ENCODE data around the gene TMEM115. TPM values are rescaled to one million over a fixed set of nuclear protein-coding genes. Genes with fewer than 3 reads are reported as not detected.
"Not testable (repeated sequence)": the region's sequence is repeated elsewhere in the genome, so short reads cannot be mapped to it uniquely, and the experiment has no call there.

TMEM115 gene
- total and polyA plus RNA-seq, 7 donors = 20.4 to 49.6 (median 29.1) TPM

DNA sequence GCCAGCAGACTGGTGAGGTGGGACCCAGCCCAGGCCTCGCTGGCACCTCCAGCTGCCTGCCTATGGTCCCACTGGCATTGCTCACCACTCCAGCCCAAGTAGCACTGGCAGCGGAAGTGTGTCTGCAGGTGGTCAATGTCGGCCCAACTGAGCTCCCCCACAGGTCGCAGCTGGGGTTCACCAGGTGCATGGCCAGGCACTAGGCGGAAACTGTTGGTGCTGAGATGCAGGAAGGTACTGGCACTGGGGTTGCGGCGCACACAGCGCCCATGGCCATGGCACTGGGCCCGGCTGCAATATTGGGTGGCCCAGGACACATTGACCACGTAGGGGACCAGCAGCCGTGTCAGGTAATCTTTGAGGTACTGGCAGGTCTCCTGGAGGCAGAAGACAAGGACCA lies 41.2 kb downstream of the TMEM115 start:
- DNase-seq (no peak), ATAC-seq (no peak)
- intact Hi-C loops (cut with DNase I) = no loop called here
- Histone ChIP-seq H3K27me3 (ENCODE audit: insufficient read depth in 3 of 3, low read length in 2 of 3) (no peaks in the 10 kb centered on the region), H3K27ac (no peak overlapping the region), H3K36me3 (ENCODE audit: insufficient read depth in 1 of 2, low read depth in 1 of 2) (peaks cover 0 to 42% of the 10 kb centered on the region in 2 donors), H3K4me3 (peak overlapping the region; percentile 90), H3K9me3 (no peaks in the 10 kb centered on the region), H3K4me1 (peaks cover 55% of the 10 kb centered on the region)
- TF ChIP-seq, protein P1, sequence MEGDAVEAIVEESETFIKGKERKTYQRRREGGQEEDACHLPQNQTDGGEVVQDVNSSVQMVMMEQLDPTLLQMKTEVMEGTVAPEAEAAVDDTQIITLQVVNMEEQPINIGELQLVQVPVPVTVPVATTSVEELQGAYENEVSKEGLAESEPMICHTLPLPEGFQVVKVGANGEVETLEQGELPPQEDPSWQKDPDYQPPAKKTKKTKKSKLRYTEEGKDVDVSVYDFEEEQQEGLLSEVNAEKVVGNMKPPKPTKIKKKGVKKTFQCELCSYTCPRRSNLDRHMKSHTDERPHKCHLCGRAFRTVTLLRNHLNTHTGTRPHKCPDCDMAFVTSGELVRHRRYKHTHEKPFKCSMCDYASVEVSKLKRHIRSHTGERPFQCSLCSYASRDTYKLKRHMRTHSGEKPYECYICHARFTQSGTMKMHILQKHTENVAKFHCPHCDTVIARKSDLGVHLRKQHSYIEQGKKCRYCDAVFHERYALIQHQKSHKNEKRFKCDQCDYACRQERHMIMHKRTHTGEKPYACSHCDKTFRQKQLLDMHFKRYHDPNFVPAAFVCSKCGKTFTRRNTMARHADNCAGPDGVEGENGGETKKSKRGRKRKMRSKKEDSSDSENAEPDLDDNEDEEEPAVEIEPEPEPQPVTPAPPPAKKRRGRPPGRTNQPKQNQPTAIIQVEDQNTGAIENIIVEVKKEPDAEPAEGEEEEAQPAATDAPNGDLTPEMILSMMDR (IDR thresholded peaks at IDR 0.05) = no peak
- WGBS, 3 donors = 82 to 84% (median 83%) methylated on average over 11 of the region's 11 CpGs

DNA sequence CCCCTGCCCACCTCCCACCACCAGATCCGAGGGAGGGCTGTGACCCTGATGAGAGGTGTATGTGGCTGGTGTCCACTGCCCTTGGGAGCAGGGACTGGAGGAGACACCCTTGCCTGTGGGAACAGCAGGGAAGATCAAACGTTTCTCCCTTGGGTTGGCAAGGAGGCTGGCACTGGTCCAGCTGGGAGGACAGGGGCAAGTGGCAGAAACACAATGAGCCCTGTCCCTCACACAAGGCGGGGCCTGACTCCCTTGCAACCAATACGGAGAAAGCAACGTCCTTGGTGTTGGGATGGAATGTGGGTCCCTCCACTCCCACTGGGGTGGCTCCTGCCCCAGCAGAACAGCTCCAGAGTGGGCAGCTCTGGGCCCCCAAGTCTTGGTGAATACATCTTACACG lies 42.0 kb downstream of the TMEM115 start:
- WGBS, 3 donors = 51 to 62% (median 58%) methylated on average over 6 of the region's 6 CpGs
- TF ChIP-seq, protein P1 (IDR thresholded peaks at IDR 0.05) = no peak
- Histone ChIP-seq H3K9me3 (no peaks in the 10 kb centered on the region), H3K27ac (no peak overlapping the region), H3K4me3 (no peak overlapping the region), H3K36me3 (ENCODE audit: insufficient read depth in 1 of 2, low read depth in 1 of 2) (peaks cover 0 to 42% of the 10 kb centered on the region in 2 donors), H3K27me3 (ENCODE audit: insufficient read depth in 3 of 3, low read length in 2 of 3) (no peaks in the 10 kb centered on the region), H3K4me1 (peaks cover 52% of the 10 kb centered on the region)
- ATAC-seq (no peak), DNase-seq (no peak)
- intact Hi-C loops (cut with DNase I) = no loop called here

DNA sequence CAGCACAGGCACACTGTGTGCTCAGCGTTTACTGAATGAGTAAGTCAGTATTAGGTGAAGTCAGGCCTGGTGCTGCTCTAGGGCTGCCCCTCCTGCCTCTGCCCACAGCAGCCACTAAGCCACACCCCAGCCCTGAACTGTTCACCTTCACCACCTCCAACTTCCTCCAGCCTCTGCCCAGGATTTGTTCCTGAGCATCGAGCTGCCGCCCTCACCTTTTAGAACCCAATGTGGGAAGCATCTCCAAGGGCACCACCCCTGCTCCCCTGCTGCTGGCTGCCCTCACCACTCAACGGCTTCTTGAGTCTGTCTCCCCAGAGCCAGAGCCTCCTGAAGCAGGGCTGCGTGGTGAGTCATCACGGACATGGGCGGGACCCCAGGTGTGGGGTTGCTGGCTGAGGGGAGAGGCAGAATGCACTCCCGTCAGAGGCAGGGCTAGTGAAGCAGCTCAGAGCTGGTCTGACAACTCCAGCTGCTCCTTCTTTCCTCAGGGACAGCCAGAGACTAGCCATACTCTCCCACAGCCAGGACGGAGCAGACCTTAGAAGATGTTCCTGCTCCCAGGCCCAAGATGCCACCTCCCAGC lies 42.6 kb downstream of the TMEM115 start:
- ATAC-seq (no peak), DNase-seq (no peak)
- TF ChIP-seq, protein P1 (IDR thresholded peaks at IDR 0.05) = no peak
- Histone ChIP-seq H3K36me3 (ENCODE audit: insufficient read depth in 1 of 2, low read depth in 1 of 2) (peaks cover 0 to 42% of the 10 kb centered on the region in 2 donors), H3K27me3 (ENCODE audit: insufficient read depth in 3 of 3, low read length in 2 of 3) (no peaks in the 10 kb centered on the region), H3K4me3 (no peak overlapping the region), H3K4me1 (peaks cover 47% of the 10 kb centered on the region), H3K27ac (no peak overlapping the region), H3K9me3 (no peaks in the 10 kb centered on the region)
- intact Hi-C loops (cut with DNase I) = no loop called here
- WGBS, 3 donors = 68 to 77% (median 72%) methylated on average over 8 to 9 of the region's 9 CpGs

DNA sequence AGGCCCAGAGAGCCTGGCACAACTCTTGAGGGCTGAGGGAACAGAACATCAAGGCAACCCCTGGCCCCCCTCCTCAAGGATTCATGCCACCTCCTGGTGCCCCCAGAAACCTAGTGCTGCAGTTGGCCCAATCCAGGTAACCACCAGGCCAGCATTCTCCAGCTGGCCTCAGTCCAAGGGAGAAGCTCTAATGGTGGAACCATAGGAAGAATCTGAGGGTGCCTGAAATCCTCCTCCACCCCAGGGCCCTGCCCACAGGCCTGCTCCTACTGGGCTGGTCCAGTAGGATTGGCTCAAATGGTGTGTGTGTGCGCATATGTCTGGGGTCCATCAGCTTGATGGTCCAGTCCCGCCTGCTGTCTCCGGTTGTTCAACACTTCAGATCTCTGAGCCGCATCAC lies 44.5 kb downstream of the TMEM115 start:
- DNase-seq (no peak), ATAC-seq (peak in 1 of 4 donors; percentile 11)
- peak overlapping the region; percentile 41 for H3K27ac ChIP-seq
- H3K4me3 ChIP-seq = no peak overlapping the region
- no peaks in the 10 kb centered on the region for H3K27me3 ChIP-seq (ENCODE audit: insufficient read depth in 3 of 3, low read length in 2 of 3)
- TF ChIP-seq, protein P1 (IDR thresholded peaks at IDR 0.05) = no peak
- 97 to 100% (median 98%) methylated on average over 4 of the region's 4 CpGs for WGBS, 3 donors
- intact Hi-C loops (cut with DNase I) = no loop called here
- H3K9me3 ChIP-seq = no peaks in the 10 kb centered on the region
- peaks cover 40% of the 10 kb centered on the region for H3K4me1 ChIP-seq
- peaks cover 0 to 42% of the 10 kb centered on the region in 2 donors for H3K36me3 ChIP-seq (ENCODE audit: insufficient read depth in 1 of 2, low read depth in 1 of 2)

DNA sequence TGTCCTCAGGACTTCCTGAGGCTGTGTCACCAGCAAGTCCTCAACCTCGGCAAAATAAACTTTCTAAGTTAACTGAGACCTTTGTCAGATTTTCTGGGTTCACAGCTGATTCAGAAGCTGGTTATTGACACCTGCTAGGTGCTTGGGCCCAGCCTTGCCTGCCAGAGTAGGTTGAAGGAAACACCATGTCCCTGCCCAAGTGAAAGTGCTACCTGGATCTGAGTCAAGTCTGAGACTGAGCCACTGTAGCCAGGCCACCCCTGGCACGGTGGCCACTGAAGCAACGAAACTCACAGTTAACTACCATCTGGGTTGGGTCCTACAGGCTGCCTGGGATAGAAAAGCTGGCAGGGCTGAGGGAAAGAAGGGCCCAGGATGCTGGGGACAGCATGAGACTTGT lies 45.0 kb downstream of the TMEM115 start:
- Histone ChIP-seq H3K4me1 (peaks cover 36% of the 10 kb centered on the region), H3K27ac (peak overlapping the region; percentile 41)
- 26 to 39% (median 34%) methylated on average over 3 of the region's 3 CpGs for whole genome bisulfite sequencing, 3 donors

DNA sequence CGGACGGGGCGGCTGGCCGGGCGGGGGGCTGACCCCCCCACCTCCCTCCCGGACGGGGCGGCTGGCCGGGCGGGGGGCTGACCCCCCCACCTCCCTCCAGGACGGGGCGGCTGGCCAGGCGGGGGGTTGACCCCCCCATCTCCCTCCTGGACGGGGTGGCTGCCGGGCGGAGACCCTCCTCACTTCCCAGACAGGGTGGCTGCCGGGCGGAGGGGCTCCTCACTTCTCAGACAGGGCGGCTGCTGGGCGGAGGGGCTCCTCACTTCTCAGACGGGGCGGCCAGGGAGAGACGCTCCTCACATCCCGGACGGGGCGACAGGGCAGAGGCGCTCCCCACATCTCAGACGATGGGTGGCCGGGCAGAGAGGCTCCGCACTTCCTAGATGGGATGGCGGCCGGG lies 47.3 kb downstream of the TMEM115 start:
- DNase-seq; intact Hi-C loops (cut with DNase I); H3K27ac ChIP-seq; ATAC-seq; H3K9me3 ChIP-seq; H3K27me3 ChIP-seq (ENCODE audit: insufficient read depth in 3 of 3, low read length in 2 of 3); H3K4me3 ChIP-seq: not testable (repeated sequence)
- Histone ChIP-seq H3K36me3 (ENCODE audit: insufficient read depth in 1 of 2, low read depth in 1 of 2) (peaks cover 0 to 20% of the 10 kb centered on the region in 2 donors), H3K4me1 (peaks cover 13% of the 10 kb centered on the region)
- WGBS, 3 donors = 86 to 93% (median 90%) methylated on average over 12 to 32 of the region's 32 CpGs

More for the DNA sequence above, 45.0 kb downstream of the TMEM115 start:
- Histone ChIP-seq H3K27me3 (ENCODE audit: insufficient read depth in 3 of 3, low read length in 2 of 3) (no peaks in the 10 kb centered on the region), H3K4me3 (no peak overlapping the region), H3K36me3 (ENCODE audit: insufficient read depth in 1 of 2, low read depth in 1 of 2) (peaks cover 0 to 39% of the 10 kb centered on the region in 2 donors), H3K9me3 (no peaks in the 10 kb centered on the region)
- peak; percentile 29 to 82 (median 62) for ATAC-seq
- TF ChIP-seq, protein P1 (IDR thresholded peaks at IDR 0.05) = no peak
- intact Hi-C loops (cut with DNase I) = no loop called here
- no peak for DNase-seq

All from psoas muscle (tissue), 8 donors.